Measurements from ENCODE around the gene PSMG4. TPM values are rescaled to one million over a fixed set of nuclear protein-coding genes. Genes with fewer than 3 reads are reported as not detected.
"Not testable (repeated sequence)": the region's sequence is repeated elsewhere in the genome, so short reads cannot be mapped to it uniquely, and the experiment has no call there.

PSMG4 gene
- polyA plus RNA-seq, 3 donors, result 20.6 to 37.3 (median 34.0) TPM

DNA sequence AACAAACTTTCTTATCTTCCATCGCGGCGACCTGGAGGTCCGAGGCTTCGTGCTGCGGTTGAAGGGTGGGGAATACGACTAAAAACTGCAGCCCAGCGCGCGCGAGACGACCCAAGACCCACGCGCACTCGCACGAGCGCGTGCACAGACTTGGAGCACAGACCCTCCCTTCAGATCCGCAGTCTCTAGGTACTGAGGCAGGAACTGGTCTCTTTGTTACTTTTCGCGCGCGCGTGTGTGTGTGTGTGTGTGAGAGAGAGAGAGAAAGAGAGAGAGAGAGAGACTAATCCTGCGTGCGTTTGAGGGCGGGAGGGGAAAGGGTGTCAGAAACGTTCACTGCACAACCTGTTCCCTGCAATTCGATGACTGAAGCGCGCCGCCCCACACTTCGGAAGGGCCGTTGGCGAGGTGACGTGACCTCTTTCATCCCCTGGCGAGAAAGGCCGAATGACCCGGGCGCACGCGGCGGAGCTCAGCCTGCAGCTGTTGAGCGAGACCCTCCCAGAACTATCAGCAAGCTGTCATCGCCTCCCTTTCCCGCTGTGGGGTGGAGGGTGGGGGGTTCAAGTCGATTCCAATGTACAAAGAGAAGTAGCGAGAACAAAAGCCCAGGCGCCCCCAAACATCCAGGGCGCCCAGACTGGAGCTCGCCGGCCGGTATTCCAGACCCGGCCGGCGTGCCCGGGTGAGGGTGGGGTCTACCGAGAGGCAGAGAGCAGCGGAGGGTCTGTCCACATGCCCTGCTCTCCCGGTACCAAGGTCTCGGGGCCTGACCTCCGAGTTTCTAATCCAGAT is 29.8 kb upstream of the PSMG4 start:
- no peak overlapping the region for H3K27ac ChIP-seq (ENCODE audit: low read depth, low read length)

DNA sequence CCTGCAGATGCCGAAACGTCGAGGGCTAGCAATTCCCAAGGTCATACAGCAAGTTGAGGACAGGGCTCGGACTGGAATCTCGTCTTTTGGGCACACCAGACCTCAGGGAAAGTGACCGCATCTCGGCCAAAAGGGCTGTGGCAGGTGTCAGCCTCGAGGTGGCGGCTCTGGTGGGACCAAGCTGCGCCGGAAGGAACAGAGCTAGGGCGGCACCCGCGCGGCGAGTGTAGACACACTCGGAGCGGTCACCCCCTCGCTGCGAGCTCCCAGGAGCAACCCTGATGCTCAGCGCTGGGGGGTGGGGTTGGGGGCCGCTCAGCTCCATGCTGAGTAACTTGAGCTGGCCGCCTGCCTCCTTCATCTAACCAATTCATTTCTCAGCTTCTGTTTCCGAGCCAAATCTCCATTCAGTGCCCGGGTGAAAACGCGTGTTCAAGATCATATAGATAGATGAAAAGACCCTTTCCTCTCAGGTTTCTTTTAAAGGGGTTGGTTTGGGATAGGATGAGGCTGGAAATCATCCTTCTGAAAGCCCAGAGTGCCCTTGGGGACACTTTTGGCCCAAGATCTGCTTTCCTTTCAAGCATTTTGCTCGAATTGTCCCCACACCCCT is 29.1 kb upstream of the PSMG4 start:
- no peak overlapping the region for H3K27ac ChIP-seq (ENCODE audit: low read depth, low read length)

More for the DNA sequence above, 29.8 kb upstream of the PSMG4 start:
- 3 to 10% (median 4%) methylated on average over 62 of the region's 62 CpGs for WGBS, 3 donors

DNA sequence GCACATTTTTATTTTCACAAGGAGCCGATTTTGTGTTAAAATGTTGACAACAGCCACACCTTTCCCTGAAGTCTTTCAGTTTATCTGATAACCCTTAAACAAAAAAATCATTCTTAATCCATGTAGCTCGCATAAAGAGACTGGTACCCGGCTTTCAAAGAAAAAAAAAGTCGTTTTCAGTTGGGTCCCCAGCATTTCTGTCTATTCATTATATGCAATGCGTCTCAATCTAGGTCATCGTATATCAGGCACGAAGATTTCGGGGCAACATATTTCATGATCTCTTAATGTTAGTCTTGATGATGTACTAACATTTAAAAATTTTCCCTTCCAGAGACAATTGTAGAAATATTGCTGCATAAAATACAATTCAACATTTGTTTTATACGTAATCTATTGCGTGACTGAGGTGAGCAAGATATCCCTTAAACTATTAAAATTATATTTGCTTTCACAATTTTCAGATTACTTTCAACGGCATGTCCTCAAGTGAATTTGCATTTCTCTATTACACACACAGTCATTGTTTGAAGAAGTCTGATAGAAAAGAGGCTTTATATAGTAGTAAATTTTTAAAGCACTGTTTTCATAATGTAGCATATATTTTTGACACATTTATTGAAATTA is 28.4 kb upstream of the PSMG4 start:
- 27 to 37% (median 32%) methylated on average over 11 of the region's 11 CpGs for WGBS, 3 donors
- no peak overlapping the region for H3K27ac ChIP-seq (ENCODE audit: low read depth, low read length)

More for the DNA sequence above, 29.1 kb upstream of the PSMG4 start:
- WGBS, 3 donors, result 4 to 19% (median 5%) methylated on average over 28 of the region's 28 CpGs

DNA sequence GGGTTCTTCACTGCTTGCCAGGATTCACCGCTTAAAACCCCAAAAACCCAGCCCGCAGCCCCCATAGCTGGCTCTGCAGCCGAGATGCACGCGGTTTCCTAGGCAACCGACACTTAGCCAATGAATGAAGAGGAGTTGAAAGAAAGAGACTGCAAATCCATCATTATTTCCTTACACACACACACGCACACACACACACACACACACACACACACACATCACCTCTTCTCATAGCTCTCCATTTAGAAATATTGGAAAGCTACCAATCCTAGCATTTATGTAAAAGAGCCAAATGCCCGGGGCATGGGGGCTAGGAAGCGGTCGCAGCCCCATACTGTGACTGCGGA is 27.9 kb upstream of the PSMG4 start:
- H3K27ac ChIP-seq (ENCODE audit: low read depth, low read length), result no peak overlapping the region
- WGBS, 3 donors, result 1 to 5% (median 4%) methylated on average over 11 of the region's 11 CpGs

DNA sequence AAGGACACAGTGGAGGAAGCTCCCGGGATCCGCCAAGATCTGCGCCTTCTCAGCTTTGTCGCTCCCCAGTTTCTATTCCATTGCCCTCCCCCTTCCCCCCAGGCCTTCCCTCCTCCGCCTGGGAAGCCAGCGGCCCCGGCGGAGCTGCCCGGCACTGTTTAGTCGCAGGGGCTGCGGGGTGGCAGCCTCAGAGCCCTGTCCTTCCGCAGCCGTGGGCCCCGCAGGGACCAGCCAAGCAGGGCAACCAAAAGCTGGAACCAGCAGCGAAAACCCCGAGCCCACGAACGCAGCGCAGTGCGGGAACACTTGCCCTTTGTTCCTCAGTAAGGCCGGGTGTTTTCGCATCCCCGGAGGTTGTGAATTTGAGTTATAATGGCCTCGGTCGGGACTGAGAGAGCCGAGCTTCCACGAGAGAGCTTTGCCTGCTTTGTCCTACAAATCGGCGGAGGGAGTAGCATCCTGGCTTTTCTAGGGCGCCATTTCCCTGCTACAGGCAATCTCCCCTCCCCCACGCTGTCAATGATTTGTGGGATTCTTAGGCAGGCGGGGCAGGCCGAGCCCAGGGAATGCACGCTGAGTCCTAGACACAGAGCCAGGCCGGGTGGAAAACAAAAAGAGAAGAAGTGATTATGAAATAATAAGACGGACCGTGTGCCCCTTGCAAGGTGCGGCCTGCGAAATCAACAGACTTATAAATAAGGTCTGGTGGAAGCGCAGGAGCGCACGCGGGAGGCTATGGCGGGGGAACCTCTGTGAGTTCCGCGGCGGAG is 27.3 kb upstream of the PSMG4 start:
- WGBS, 3 donors, result 1 to 2% (median 1%) methylated on average over 46 to 47 of the region's 47 CpGs
- no peak overlapping the region for H3K27ac ChIP-seq (ENCODE audit: low read depth, low read length)

DNA sequence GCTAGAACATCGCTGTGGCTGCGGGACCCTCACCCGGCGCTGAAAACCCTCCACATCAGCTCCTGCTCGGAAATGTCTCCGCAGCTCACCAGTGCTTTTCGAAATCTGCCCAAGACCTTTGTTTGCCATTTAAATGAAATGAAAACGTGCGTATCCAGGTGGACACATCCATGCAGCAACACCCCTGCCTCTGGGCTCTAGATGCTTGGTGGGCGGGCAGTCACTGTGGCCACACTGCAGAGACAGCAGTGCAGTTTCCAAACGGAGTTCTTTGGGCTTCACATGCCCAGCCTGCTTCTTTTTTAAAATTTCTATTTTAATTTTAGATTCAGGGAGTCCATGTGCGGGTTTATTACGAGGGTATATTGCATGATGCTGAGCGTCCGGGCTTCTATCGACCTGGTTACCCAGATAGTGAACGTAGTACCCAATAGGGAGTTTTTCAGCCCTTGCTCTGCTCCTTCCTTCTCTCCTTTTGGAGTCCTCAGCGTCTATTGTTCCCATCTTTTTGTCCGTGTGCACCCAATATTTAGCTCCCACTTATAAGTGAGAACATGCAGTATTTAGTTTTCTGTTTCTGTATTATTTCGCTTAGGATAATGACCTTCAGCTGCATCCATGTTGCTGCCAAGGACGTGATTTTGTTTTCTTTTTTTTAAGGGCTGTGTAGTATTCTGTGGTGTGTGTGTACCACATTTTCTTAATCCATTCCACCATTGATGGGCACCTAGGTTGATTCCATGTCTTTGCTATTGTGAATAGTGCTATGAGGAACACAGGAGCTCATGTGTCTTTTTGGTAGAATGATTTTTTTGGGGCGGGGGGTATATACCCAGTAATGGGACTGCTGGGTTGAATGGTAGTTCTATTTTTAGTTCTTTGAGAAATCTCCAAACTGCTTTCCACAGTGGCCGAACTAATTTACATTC is 26.5 kb upstream of the PSMG4 start:
- WGBS, 3 donors, result 18 to 32% (median 28%) methylated on average over 23 of the region's 23 CpGs

DNA sequence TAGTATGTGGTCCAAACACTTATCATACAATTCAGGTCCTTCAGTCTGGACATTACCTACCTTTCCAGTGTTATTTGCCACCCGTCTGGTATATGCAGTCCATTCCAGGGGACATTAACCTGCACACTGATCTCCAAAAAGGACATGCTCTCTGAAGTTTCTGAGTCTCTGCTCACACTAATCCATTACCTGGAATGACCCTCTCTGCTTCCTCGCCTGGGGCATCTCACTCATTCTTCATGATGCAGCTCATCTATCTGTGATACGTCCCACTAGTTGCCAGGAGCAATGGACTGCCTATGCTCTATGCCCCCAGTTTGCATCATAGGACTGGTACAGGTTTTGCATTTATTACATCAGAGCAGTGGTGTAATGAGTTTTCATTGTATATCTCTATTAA is 25.4 kb upstream of the PSMG4 start:
- WGBS, 3 donors, result 84 to 90% (median 88%) methylated on average over 3 of the region's 3 CpGs

More for the DNA sequence above, 26.5 kb upstream of the PSMG4 start:
- no peak overlapping the region for H3K27ac ChIP-seq (ENCODE audit: low read depth, low read length)

DNA sequence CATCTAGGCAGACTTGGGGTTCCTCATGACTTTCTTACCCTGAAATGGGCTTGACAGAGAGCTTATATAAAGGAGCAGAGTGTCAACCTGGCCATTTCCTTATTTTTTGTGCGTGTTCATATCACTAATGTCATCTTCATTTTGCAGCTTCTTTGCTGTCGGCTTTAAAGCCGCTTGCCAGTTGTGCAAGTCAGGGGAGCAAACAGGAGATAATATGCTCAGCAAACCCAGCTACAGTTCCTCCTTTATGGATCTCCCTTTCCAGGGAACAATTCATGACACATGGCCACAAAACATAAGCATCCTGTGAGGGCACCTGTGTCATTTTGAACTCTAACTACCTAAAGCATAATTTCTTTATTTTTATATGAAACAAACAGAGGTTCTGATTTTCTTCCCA is 24.8 kb upstream of the PSMG4 start:
- WGBS, 3 donors, result 69 to 87% (median 75%) methylated on average over 3 of the region's 3 CpGs
- H3K27ac ChIP-seq (ENCODE audit: low read depth, low read length), result no peak overlapping the region

More for the DNA sequence above, 25.4 kb upstream of the PSMG4 start:
- no peak overlapping the region for H3K27ac ChIP-seq (ENCODE audit: low read depth, low read length)

DNA sequence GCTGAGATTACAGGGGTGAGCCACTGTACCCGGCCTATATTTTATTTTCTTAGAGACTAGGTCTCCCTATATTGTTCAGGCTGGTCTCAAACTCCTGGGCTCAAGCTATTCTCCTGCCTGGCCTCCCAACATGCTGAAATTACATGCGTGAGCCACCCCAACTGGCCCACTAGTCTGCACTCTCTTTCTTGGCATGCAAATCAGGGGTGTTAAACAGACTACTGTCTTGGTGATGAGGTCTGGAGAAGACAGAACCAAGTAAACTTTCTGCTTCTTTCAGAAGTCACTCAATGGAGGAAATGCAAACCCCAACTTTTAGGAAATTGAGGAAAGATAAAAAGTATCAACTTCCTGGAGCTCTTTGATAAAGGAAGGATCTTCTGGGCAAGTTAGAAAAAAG is 23.3 kb upstream of the PSMG4 start:
- WGBS, 3 donors, result 84 to 92% (median 92%) methylated on average over 2 of the region's 2 CpGs
- no peak overlapping the region for H3K27ac ChIP-seq (ENCODE audit: low read depth, low read length)

DNA sequence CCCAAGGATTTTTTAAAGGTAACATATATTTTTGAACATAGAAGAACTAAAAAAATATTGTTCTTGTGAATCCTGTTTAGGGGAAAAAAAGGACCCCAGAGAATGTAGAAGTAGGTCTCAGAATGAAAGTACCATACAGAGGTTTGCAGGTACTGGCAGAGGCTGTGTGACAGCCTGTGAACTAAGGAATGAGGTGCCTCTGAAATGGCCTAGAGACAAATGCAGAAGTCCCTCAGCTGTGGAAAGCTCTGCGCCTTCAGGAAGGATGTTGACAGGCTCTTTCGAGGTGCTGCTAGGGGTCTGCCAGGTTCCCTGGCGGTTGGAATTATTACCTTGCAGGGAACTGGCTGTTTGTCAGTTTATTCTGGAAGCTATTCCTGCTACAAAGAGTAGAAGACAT is 22.7 kb upstream of the PSMG4 start:
- no peak overlapping the region for H3K27ac ChIP-seq (ENCODE audit: low read depth, low read length)
- 48 to 78% (median 56%) methylated on average over 3 of the region's 3 CpGs for WGBS, 3 donors

DNA sequence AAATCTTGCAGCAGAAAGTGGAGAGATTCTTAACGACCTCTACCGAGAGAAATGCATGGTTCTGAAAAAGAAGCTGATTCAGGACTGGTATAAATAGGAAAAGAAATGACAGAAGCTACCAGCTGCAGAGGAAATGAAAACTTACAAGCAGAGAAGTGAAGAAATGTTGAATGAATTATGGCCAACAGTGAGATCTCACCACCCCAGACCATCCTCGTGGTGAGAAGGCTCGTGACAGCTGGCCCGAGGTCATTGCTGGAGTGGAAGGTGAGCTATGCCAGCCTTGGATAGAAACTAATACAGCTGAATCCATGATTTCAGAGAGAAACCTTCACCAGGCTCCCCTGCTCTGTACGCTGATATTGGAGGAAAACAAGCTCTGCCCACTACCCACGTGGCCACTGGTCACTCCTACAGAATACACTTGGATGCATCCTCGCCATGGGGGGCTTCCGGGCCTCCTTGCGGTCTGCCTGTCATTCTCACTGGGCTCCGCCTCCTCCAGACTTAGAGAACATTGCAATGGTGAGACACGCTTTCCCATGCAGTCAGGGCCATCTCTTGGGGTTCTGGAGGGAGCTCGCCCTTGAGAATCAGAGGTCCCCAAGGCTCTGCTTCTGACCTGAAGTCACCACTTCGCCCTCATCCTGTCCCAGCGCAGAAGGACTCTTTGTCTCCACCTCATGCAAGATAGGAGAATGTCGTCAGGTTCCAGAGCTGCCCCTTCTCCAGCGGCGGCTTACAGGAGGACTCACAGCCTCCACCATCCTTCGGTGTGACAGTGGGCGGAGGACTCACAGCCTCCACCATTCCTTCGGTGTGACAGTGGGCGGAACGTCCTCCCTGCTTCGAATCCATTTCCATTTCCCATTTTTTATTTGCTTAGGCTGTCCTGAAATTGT is 20.7 kb upstream of the PSMG4 start:
- no peak overlapping the region for H3K27ac ChIP-seq (ENCODE audit: low read depth, low read length)
- WGBS, 3 donors, result 73 to 84% (median 73%) methylated on average over 24 of the region's 24 CpGs

DNA sequence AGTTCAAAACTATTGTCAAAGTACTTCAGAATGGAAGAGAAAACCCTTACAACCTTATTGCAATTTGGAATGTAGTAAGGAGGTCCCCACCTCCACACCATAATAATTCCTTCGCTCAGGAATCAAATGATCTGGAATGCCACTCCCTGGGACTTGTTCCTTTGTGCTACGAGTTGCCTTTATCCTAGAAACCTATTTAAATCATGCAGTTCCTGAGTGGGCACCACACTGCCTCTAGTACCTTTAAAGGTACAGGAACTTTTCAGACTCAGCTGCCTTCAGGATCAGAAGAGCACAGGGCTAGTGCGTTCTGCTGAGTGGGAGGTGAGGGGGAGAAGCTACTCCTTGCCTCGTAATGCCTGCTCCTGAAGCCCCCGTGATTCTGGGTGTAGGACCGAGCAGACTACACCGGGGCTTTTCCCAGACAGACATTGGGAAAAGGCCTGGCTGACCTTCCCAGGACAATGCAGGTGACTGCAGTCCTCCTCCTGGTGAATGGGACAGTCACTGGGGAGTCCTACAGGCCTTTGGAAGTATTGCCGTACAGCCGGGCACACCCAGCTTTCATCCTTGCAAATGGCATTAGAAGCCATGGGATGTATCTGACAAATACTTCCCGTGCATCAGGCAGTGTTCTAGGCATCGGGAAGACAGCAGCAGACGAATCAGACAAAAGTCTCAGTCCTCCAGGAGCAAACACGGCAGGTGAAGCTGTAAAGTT is 19.5 kb upstream of the PSMG4 start:
- no peak overlapping the region for H3K27ac ChIP-seq (ENCODE audit: low read depth, low read length)
- 78 to 85% (median 85%) methylated on average over 13 of the region's 13 CpGs for WGBS, 3 donors

DNA sequence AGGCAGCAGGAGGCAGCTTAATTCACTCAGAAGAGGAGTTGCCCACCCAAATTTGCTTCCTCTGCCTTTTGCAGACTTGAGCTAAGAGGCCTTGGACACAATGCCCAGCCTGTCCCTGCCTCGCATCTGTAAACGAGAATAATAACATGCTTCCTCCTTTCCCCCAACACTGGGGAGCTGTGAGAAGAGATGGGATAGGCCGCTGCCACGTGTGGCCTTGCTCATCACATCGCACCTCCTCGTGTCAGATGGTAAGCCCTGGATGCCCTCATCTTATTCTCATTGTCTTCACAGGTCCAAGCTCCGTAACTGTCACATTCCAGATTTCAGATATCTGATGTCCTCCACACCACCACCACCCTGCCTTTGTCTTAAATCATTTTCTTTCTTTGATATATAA is 18.2 kb upstream of the PSMG4 start:
- no peak overlapping the region for H3K27ac ChIP-seq (ENCODE audit: low read depth, low read length)
- 81 to 87% (median 83%) methylated on average over 7 of the region's 7 CpGs for WGBS, 3 donors

DNA sequence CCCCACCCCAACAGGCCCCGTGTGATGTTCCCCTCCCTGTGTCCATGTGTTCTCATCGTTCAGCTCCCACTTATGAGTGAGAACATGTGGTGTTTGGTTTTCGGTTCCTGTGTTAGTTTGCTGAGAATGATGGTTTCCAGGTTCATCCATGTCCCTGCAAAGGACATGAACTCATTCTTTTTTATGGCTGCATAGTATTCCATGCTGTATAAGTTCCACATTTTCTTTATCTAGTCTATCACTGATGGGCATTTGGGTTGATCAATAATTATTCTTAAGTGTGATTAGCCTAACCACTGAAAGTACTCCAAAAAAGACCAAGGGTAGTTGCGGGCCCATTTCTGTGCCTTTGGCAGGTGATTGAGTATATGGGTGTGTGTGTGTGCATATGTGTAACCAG is 17.0 kb upstream of the PSMG4 start:
- H3K27ac ChIP-seq (ENCODE audit: low read depth, low read length), result not testable (repeated sequence)
- 94 to 95% (median 94%) methylated on average over 4 of the region's 4 CpGs for WGBS, 3 donors

DNA sequence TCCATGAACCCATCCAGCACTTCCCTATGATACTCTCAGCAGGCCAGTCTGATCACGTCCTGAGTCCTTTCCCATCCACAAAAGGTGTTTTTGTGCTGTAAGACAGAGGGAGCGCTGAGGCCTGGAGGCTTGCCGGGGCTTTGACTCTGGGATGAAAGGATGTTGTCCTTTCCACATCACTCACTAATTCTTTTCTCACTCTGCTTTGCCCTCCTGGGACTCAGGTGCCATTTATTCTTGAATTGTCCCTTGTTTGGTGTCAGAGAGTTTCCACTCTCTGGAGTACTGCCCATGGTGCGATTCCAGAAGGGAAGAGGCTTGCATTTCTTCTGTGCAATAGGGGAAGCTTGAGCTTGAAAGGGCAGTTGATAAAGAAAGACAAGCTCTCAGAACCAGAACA is 16.0 kb upstream of the PSMG4 start:
- WGBS, 3 donors, result 88 to 95% (median 91%) methylated on average over 4 of the region's 4 CpGs
- no peak overlapping the region for H3K27ac ChIP-seq (ENCODE audit: low read depth, low read length)

DNA sequence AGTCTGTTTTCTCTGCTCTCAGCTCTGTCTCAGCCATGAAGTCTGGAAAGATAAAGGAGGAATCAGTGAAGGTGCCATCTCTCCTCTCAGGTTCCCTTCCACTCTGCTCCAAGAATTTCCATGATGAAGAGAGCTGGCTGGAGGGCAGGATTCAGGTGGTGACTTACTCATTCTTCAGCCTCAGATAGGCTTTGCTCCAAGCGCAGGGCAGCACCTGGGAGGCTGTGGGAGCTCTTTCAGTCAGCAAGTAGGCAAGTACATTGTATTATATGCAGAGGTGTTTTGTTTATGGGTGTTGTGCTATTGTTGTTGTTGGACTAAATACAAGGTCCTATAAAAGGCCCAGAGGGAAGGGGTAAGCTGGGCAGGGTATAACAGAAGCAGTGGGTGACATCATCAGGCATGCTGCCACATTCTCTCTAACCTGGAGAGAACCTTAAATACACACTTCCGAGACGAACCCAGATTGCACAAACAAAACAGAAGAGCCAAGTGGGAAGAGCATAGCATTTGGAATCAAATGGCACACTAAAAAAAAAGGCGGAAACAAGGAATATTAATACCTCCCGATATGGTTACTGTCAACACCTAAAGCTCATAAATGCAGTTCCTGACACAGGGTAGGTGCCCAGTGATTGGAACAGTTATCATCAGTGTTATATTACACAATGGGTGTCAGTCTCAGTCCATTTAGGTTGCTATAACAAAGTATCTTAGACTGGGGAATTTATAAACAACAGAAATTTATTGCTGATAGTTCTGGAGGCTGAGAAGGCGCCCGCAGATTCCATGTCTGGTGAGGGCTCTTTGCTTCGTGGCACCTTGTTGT is 14.5 kb upstream of the PSMG4 start:
- 78 to 89% (median 88%) methylated on average over 8 of the region's 8 CpGs for WGBS, 3 donors
- H3K27ac ChIP-seq (ENCODE audit: low read depth, low read length), result no peak overlapping the region

All from adipose tissue (tissue), 3 donors.